MCF 10A (cell line): Measurements from ENCODE around the gene CBLL2. TPM values are rescaled to one million over a fixed set of nuclear protein-coding genes. Genes with fewer than 3 reads are reported as not detected.
"Not testable (repeated sequence)": the region's sequence is repeated elsewhere in the genome, so short reads cannot be mapped to it uniquely, and the experiment has no call there.

Experiments
- BruUV-seq: library from RNA; stranded (reverse); fragments of 400-500 nt; replicated peaks from 2 replicates; lab custom pipeline; 2021; lab: Mats Ljungman, UMichigan
- CTCF ChIA-PET: fragments of 300-600 bp; sonication (Branson Sonifier 250); formaldehyde crosslinking; extraction: SDS; loops from one replicate; lab custom pipeline; 2021; ENCODE audit warnings: antibody characterized with exemption, inconsistent platforms; lab: Yijun Ruan, JAX
- POLR2A ChIA-PET: fragments of 300-600, 350-650 bp; sonication (Branson Sonifier 250); formaldehyde crosslinking; extraction: SDS; loops from one replicate; lab custom pipeline; 2020; ENCODE audit warnings: antibody characterized with exemption, inconsistent platforms; lab: Yijun Ruan, JAX
- DNase-seq: peaks from one replicate; pipeline ENCODE4 v3.0.0-alpha.2; 2018; ENCODE audit not compliant: unreplicated experiment
- H3K27ac Mint-ChIP-seq: one replicate; pipeline ENCODE4 v1.8.0; 2022; ENCODE audit warnings: mild to moderate bottlenecking, low read depth, mixed read lengths; ENCODE audit not compliant: unreplicated experiment
- H3K27me3 Mint-ChIP-seq: one replicate; pipeline ENCODE4 v1.8.0; 2022; ENCODE audit warnings: mixed read lengths; ENCODE audit not compliant: insufficient read depth, unreplicated experiment
- H3K36me3 Mint-ChIP-seq: one replicate; pipeline ENCODE4 v1.8.0; 2022; ENCODE audit warnings: mild to moderate bottlenecking, moderate library complexity, mixed read lengths; ENCODE audit not compliant: insufficient read depth, unreplicated experiment
- H3K4me1 Mint-ChIP-seq: one replicate; pipeline ENCODE4 v1.8.0; 2022; ENCODE audit warnings: mixed read lengths; ENCODE audit not compliant: insufficient read depth, unreplicated experiment
- H3K4me3 Mint-ChIP-seq: one replicate; pipeline ENCODE4 v1.8.0; 2022; ENCODE audit warnings: mild to moderate bottlenecking, moderate library complexity, mixed read lengths; ENCODE audit not compliant: unreplicated experiment
- H3K9me3 Mint-ChIP-seq: one replicate; pipeline ENCODE4 v1.8.0; 2022; ENCODE audit warnings: mixed read lengths; ENCODE audit not compliant: unreplicated experiment
- intact Hi-C: fragments of 100-400 bp; cut with micrococcal nuclease; formaldehyde crosslinking; loops from 2 replicates; pipeline ENCODE4 v1.14.1; 2022
- total RNA-seq: library from RNA; stranded (reverse); gene quantifications from 2 replicates; pipeline ENCODE4 v1.2.3, GENCODE V29; 2022
- TF ChIP-seq, protein P1 (sequence below): fragments of 200-600 bp; IDR thresholded peaks from one replicate; pipeline ENCODE4 v1.8.0; 2022; ENCODE audit warnings: antibody characterized with exemption, mild to moderate bottlenecking; ENCODE audit not compliant: unreplicated experiment

CBLL2 gene
- total RNA-seq, 1 experiment from 2014 or later = not detected

- no peaks in the 10 kb centered on the region for H3K9me3 Mint-ChIP-seq
- ChIA-PET POLR2A (no interaction called here), CTCF (interaction anchor here (0.6 kb wide), 1 partner anchor 137 kb away, joined by 3 read pairs; no protein-coding TSS in a partner anchor)
- TF ChIP-seq, protein P1, sequence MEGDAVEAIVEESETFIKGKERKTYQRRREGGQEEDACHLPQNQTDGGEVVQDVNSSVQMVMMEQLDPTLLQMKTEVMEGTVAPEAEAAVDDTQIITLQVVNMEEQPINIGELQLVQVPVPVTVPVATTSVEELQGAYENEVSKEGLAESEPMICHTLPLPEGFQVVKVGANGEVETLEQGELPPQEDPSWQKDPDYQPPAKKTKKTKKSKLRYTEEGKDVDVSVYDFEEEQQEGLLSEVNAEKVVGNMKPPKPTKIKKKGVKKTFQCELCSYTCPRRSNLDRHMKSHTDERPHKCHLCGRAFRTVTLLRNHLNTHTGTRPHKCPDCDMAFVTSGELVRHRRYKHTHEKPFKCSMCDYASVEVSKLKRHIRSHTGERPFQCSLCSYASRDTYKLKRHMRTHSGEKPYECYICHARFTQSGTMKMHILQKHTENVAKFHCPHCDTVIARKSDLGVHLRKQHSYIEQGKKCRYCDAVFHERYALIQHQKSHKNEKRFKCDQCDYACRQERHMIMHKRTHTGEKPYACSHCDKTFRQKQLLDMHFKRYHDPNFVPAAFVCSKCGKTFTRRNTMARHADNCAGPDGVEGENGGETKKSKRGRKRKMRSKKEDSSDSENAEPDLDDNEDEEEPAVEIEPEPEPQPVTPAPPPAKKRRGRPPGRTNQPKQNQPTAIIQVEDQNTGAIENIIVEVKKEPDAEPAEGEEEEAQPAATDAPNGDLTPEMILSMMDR = no peak
- no TSS peak for BruUV-seq
- intact Hi-C loops = no loop called here
- no peak overlapping the region for H3K27ac Mint-ChIP-seq
- H3K36me3 Mint-ChIP-seq = no peaks in the 10 kb centered on the region
- no peaks in the 10 kb centered on the region for H3K4me1 Mint-ChIP-seq
- DNase-seq = no peak
- H3K27me3 Mint-ChIP-seq = peaks cover 79% of the 10 kb centered on the region
- H3K4me3 Mint-ChIP-seq = no peak overlapping the region
Observed at GRCh38 chrX:22273714-22274317, 1.1 kb downstream of the CBLL2 start.

DNA sequence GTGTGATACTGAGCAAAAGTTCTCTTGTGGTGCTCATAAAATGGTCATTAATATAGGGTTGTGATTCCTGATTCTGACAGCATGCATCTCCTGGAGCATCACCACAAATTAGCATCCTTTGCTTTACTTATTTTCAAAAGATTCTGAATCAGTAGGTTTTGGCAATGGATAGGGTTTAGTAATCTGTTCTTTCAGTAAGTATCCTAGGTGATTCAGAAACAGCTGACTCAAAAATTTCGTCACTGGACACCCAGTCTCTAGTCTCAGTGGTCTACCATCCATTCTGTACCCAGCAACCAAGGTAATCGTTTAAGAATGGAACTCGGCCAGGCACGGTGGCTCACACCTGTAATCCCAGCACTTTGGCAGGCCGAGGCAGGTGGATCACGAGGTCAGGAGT, 4.1 kb downstream of the CBLL2 start:
- BruUV-seq = no TSS peak
- Mint-ChIP-seq H3K4me3 (no peak overlapping the region), H3K36me3 (no peaks in the 10 kb centered on the region), H3K27ac (no peak overlapping the region), H3K4me1 (no peaks in the 10 kb centered on the region), H3K9me3 (no peaks in the 10 kb centered on the region), H3K27me3 (peaks cover 76% of the 10 kb centered on the region)
- ChIA-PET CTCF (no interaction called here), POLR2A (no interaction called here)
- TF ChIP-seq, protein P1 = no peak
- peak; percentile 38 for DNase-seq
- intact Hi-C loops = no loop called here

- POLR2A ChIA-PET = no interaction called here
- H3K9me3 Mint-ChIP-seq = peaks cover 10% of the 10 kb centered on the region
- intact Hi-C loops = no loop called here
- no peak overlapping the region for H3K4me3 Mint-ChIP-seq
- H3K27ac Mint-ChIP-seq = no peak overlapping the region
- CTCF ChIA-PET = interaction anchor here (0.6 to 0.7 kb wide), 3 partner anchors 28 to 669 kb away, joined by 3 to 4 read pairs (median 3); no protein-coding TSS in a partner anchor
- H3K36me3 Mint-ChIP-seq = no peaks in the 10 kb centered on the region
- no peaks in the 10 kb centered on the region for H3K4me1 Mint-ChIP-seq
- DNase-seq = peak; percentile 22
- H3K27me3 Mint-ChIP-seq = peaks cover 76% of the 10 kb centered on the region
- TF ChIP-seq, protein P1 = no peak
- BruUV-seq = no TSS peak
Observed at GRCh38 chrX:22278375-22278774, 5.7 kb downstream of the CBLL2 start.

DNA sequence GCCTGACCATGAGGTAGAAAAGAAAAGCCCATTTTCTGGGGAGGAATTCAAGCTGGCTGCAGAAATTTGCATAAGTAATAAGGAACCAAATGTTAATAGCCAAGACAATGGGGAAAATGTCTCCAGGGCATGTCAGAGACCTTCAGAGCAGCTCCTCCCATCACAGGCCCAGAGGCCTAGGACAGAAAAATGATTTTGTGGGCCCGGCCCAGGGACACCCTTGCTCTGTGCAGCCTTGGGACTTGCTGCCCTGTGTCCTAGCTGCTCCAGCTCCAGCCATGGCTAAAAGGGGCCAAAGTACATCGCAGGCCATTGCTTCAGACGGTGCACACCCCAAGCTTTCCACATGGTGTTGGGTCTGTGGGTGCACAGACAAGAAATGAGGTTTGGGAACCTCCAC, 16.5 kb downstream of the CBLL2 start:
- H3K36me3 Mint-ChIP-seq, H3K9me3 Mint-ChIP-seq, DNase-seq, H3K27ac Mint-ChIP-seq, BruUV-seq, H3K4me3 Mint-ChIP-seq, H3K4me1 Mint-ChIP-seq, POLR2A ChIA-PET, intact Hi-C loops, CTCF ChIA-PET: not testable (repeated sequence)
- peaks cover 78% of the 10 kb centered on the region for H3K27me3 Mint-ChIP-seq
